GM12873 (cell line): ENCODE data around the gene PDS5A.

Source experiments
- TF ChIP-seq, protein P1 (sequence below): IDR thresholded peaks from 2 replicates; pipeline ENCODE4 v1.5.1; 2012; ENCODE audit warnings: low read depth, mild to moderate bottlenecking, moderate library complexity, low read length, control low read depth; ENCODE audit not compliant: insufficient read depth; ENCODE audit errors: missing control alignments

PDS5A gene

GRCh38 chr4:39792128-39792527 is 185.6 kb downstream of the PDS5A start:
- TF ChIP-seq, protein P1, sequence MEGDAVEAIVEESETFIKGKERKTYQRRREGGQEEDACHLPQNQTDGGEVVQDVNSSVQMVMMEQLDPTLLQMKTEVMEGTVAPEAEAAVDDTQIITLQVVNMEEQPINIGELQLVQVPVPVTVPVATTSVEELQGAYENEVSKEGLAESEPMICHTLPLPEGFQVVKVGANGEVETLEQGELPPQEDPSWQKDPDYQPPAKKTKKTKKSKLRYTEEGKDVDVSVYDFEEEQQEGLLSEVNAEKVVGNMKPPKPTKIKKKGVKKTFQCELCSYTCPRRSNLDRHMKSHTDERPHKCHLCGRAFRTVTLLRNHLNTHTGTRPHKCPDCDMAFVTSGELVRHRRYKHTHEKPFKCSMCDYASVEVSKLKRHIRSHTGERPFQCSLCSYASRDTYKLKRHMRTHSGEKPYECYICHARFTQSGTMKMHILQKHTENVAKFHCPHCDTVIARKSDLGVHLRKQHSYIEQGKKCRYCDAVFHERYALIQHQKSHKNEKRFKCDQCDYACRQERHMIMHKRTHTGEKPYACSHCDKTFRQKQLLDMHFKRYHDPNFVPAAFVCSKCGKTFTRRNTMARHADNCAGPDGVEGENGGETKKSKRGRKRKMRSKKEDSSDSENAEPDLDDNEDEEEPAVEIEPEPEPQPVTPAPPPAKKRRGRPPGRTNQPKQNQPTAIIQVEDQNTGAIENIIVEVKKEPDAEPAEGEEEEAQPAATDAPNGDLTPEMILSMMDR, result no peak

- TF ChIP-seq, protein P1, result no peak
Observed at GRCh38 chr4:39786838-39787237, 190.9 kb downstream of the PDS5A start.

GRCh38 chr4:39785083-39785482 is 192.6 kb downstream of the PDS5A start:
- TF ChIP-seq, protein P1, result no peak
